GM19193 (cell line): ENCODE measurements around the gene IKZF1.

Experiments used
- POLR2A ChIP-seq: IDR thresholded peaks from 4 replicates; pipeline ENCODE4 v1.6.1; 2011; ENCODE audit not compliant: insufficient read depth, insufficient read length; ENCODE audit errors: extremely low read depth

The IKZF1 gene

DNA sequence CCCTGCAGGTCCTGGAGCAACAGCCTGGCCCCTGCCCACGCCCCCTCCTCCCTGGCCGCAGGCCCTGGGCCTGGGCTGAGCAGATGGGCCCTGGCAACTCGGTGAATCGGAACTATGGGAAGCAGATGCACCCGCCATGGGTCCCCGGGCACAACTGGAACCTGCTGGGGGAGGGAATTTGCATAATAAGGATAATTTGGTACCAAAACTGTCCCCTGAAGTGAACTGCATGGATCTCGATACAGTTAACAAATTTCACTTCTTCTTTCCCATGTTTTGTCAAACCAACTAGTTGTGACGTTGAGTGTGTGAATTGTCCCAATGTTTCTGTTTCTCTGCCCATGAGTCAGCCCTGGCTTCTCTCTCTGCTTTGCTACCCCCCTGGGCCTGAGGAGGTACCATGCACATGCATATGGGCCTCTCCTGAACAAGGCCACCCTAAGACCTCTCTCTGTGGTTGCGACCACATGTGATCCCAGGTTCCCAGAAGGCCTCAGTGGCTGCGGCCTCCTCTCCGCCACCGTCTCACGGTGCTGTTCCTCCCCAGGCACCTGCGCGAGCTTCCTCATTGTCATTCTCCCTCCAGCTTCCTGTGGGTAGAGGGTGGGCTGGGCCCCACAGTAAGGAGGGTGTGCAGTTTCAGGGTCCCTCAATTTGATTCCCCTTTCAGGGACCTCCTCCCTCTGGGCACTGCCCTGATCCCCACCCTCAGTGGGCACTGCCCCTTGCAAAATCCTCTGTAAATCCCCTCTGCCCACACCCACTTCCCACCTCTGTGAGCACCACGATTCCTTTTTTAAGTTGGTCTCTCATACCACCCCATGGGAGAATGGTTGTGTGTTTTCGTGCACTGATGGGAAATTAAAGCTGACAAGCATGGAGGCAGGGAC, 105.6 kb downstream of the IKZF1 start:
- no peak for TF ChIP-seq POLR2A

DNA sequence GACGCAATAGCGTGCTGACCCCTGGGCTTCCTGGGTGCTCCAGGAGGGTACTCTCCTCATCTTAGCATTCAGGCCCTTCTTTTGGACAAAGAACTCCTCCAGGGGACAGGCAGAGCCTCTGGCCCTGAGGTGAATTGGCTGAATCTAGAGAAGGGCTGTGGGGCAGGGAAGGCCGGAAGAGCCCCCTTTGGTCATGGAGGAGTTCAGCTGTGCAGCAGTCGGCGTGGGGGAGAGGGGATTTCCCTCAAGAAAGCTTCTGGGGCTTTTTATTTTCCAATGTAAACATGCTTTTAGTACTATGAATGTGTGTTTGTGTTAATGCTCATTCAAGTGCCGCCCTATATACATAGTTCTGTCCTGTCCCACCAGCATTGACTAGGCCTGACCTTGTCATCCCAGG, 106.8 kb downstream of the IKZF1 start:
- TF ChIP-seq POLR2A, result peak; percentile 20

DNA sequence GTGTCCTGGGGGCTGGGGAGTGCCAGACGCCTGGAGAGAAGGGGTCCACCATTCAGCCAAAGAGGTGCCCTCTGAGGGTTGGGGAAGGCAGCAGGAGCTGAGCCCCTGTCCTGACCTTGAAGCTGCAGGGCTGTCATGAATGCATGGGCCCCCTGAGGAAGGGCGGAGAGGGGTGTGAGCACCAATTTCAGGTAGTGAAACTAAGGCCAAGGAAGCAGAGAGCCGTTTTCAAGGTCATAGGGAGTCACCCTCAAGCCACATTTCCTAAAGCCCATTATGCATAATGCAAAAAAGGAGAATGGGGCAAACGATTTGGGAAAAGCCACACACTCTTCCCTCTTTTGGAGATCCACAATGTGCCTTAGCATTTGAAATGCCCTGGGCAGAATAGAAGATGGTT, 108.5 kb downstream of the IKZF1 start:
- no peak for TF ChIP-seq POLR2A

DNA sequence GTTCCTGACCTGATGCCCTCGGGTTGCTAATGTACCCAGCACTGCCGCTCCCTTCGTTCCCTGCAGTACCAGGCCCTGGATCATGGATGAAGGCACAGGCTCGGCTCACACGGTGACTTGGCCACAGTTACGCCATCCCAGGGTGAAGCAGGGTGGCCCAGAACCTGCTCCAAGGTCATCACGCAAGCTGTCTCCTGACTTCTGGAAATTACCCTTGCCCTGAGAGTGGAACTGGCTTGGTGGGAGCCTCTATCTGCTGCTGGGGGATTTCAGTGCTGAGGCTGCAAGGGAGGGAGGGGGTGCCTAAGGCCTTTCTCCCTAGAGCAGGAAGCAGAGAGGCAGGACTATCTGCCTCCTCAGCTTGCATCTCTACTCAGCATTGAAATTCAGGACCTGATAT, 109.0 kb downstream of the IKZF1 start:
- TF ChIP-seq POLR2A, result no peak

DNA sequence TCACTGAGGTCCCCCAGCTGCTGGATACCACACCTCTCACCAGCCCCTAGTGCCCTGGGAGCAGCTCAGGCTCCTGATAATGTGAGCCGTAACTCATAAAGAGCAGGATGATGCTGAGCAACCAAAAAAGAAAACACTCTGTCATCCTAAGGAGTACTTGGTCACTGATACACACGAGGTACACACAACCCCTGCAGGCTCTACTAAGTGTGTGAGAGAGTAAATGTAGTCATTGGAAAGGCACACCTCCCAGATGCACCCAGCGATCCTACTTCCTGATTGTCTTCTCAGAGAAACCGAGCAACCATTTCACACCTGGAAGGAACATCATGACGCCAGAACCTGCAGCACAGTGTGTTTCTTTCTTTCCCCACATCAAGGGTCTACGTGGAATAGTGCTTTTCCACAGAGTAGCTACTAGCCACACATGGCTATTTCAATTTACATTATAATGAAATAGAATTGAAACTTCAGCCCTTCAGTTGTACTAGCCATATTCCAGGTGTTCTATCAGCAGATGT, 111.4 kb downstream of the IKZF1 start:
- no peak for TF ChIP-seq POLR2A

DNA sequence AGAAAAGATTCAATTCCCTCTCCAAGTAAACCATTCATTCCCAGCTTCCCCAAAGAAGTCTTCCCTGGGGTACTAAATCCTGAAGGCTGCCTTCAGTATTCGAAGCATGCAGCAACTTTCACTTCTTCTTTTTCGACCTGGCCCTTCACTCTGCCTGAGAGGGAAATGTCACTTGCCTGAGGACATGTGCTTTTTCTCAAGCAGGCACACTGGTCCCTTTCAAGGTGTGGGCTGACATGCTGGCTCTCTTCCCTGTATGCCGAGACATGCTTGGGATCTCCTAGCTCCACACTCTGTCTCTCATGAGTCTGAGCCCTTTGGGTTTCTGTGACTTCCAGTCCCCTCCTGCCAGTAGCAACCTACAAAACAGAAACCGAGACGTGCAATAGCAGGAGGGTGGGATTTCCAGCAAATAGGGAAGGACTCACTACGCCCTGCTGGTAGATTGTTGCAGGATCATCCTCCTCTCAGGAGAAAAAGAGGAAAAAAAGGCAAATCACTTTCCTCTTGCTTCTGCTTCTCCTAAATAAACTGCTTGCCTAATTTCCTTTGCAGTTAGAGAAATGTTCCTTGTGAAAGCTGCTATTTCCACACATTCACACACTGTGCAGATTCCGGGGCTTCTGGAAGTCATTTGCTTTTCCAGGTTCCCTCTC, 112.1 kb downstream of the IKZF1 start:
- TF ChIP-seq POLR2A, result no peak

DNA sequence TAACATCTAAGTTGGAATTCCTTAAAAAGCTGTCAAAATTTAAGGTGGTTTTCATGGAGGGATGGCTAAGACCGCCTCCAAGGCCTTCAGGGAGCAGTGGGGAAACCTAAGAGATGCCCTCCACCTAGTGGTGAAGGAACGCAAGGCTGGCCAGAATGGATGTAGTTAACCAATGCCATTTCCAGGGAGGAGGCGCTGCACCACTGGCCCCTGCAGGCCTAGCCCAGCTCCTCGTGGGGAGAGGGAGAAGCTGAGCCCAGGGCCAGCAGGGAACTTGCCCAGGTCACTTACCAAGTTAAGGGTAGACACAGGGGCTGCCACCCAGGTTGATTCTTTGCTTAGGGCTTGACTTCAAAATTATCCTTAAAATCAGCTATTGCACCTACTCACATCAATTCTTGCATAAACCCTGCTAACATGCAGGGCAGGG, 113.6 kb downstream of the IKZF1 start:
- TF ChIP-seq POLR2A, result no peak

DNA sequence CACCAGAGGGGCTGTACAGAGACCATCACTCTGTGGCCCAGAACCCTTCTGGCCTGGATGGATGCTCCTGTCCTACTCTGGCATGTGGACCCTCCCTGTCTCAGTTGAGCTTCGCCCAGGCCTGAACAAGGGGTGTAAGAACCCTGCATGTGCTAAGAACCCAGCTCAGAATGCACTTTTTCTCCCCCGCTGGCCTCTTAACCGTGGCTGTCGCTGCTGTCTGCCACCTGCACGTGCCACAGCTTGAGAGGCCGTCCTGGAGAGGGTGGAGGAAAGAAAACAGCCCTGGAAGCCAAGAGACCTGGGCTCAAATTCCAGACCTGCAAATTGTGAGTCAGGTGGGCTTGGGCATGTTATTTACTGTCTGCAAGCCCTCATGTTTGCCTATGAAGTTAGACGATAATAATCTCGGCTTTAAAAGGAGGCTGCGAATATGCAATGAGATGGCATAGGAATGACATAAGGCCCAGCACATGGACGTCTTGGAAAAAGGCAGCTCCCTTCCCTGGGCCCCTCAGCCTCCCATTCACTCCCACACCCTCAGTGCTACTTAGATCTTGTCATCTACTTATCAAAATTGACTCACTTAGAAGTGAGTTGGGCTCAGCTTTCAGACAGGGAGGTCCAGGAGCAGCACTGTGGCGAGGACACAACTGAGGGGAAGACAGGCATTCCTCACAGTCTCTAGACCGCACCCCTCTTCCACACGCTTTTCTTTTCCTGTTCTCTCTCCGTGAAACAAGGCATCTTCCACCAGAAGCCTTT, 114.2 kb downstream of the IKZF1 start:
- no peak for TF ChIP-seq POLR2A

DNA sequence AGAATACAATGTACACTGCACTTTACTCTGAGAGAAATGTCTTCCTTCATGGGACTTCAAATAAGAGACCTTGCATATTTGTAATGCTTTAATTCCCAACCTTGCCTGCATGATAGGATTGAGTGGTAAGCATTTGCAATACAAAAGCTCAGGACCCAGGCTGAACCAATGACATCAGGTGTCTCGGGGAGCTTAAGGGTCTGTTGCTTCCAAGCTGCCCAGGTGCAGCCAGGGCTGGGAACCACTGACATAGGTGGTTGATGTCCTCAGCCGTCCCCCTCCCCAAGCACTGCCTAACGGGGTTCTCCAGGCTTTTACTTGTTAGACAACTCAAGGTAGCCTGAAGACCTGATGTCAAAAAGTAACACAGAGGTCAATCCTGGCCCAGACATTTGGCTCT, 116.5 kb downstream of the IKZF1 start:
- TF ChIP-seq POLR2A, result no peak

DNA sequence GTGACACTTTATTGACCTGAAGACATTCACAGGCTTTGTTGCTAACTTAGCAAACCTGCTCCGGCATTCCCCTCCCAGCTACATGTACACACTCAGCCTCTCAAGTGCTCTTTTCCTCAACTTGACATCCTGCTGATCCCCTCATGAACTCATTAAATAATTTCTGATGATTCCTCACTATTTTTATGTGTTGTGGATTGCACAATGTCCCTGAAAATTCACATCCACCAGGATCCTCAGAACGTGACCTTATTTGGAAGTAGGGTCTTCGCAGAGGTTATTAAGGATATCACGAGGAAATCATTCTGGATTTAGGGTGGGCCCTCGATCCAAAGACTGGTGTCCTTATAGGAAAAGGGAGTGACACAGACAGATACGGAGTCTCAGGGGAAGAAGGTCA, 118.3 kb downstream of the IKZF1 start:
- TF ChIP-seq POLR2A, result no peak

DNA sequence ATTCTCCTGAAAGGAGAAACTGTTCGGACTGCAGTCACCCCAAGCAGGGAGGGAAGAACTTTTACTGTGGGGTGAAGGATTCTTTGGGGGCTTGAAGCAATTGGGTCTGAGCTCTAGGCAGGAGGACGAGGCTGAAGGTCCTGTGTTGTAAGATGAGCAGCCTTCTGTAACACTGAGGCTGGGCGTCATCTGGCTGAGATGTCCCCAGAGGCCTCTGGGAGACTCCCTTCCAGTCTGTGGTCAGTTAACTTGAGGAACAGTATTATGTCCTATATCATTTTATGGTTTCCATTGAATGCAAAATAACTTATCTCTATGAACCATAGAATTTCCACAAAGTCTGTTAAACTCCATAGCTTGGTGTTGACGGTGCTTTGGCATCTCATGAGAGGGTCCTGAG, 119.3 kb downstream of the IKZF1 start:
- no peak for TF ChIP-seq POLR2A

DNA sequence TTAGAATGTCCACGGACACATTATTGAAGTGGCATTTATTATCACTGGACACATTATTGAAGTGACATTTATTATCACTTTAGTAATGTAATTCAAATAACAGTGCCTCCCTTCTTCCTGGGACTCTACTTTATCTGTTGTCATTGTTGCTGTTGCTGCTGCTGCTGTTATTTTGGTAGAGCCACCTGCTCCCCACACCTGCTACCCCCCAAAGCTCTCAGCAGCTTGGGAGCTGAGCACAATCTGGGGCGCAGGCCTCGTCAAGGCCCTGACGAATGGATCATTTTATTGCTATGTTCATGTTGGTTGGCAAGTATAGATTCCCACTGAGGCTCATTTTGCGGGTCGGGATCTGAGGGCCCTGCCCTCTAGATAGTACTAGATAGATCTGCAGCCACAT, 120.8 kb downstream of the IKZF1 start:
- TF ChIP-seq POLR2A, result no peak

DNA sequence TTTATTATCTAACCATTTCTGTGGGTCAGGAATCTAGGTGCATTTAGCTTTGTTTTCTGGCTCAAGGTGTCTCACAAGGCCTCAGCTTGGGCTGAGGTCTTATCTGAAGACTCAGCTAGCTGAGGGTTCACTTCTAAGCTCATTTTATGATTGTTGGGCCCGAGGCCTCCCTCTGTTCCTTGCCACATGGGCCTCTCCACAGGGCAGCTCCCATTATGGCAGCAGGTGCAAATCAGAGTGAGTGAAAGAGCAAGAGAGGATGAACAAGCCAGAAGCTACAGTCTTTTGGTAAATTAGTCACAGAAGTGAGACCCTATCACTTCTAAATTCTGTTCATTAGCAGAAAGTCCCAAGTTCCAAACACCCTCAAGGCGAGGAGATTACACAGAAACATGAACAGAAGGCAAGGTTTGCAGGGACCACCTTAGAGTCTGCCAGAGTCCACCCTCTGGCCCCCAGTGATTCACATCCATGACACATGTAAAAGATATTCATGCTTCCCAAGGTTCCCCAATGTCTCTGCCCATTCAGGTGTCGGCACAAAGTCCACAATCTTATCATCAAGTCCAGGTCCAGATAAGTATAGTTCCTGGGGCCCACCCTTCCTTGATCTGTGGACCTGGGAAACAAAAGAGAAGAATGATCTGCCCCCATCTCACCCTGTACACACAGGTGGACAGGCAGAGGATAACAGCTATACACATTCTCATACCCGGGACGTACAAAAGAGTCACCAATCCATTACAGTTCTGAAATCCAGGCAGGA, 121.9 kb downstream of the IKZF1 start:
- TF ChIP-seq POLR2A, result no peak

DNA sequence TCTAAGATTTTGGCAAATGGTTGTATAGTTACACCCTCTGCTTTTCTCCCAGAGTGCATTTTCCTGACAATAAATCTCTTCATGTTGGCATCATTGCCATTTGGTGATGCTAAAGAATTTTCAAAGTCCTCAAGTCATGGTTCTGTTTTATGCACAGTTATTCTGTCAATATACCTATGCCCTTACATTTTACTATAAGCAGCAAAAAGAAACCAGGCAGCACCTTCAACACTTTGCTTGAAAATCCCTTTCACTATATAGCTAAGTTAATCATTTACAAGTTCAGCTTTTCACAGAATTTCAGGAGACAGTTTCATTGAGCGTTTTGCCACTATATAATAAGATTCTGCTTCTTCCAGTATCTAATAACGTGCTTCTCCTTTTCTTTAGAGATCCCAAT, 123.0 kb downstream of the IKZF1 start:
- no peak for TF ChIP-seq POLR2A
